Measurements from ENCODE around the gene IQGAP3.

DNA sequence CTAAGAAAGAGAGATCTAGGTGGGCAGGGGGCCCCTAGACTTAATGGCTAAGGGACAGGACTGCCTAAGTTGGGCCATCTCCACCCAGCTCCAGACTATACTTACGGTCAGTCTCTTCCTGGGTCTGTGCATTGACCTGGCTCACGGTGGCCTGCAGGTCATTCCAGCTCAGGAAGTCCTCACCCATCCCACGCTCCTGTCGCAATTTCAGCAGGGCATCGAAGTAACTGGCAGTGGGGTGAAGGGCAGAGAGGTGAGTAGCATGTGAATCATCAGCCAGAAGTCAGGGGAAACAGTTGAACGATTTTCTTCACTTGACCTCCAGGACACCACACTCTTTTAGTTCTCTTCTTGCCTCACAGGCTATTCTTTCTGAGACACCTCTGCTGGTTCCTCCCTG, 20.5 kb downstream of the IQGAP3 start:
- TF ChIP-seq, protein P1, sequence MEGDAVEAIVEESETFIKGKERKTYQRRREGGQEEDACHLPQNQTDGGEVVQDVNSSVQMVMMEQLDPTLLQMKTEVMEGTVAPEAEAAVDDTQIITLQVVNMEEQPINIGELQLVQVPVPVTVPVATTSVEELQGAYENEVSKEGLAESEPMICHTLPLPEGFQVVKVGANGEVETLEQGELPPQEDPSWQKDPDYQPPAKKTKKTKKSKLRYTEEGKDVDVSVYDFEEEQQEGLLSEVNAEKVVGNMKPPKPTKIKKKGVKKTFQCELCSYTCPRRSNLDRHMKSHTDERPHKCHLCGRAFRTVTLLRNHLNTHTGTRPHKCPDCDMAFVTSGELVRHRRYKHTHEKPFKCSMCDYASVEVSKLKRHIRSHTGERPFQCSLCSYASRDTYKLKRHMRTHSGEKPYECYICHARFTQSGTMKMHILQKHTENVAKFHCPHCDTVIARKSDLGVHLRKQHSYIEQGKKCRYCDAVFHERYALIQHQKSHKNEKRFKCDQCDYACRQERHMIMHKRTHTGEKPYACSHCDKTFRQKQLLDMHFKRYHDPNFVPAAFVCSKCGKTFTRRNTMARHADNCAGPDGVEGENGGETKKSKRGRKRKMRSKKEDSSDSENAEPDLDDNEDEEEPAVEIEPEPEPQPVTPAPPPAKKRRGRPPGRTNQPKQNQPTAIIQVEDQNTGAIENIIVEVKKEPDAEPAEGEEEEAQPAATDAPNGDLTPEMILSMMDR (IDR thresholded peaks at IDR 0.05), result no peak
- TF ChIP-seq EP300 (IDR thresholded peaks at IDR 0.05) (no peak), POLR2A (IDR thresholded peaks at IDR 0.05) (no peak)

Data from sigmoid colon (tissue), 4 donors.